ENCODE measurements around the gene FOXD4L3.
"Not testable (repeated sequence)": the region's sequence is repeated elsewhere in the genome, so short reads cannot be mapped to it uniquely, and the experiment has no call there.

Gene FOXD4L3

DNA sequence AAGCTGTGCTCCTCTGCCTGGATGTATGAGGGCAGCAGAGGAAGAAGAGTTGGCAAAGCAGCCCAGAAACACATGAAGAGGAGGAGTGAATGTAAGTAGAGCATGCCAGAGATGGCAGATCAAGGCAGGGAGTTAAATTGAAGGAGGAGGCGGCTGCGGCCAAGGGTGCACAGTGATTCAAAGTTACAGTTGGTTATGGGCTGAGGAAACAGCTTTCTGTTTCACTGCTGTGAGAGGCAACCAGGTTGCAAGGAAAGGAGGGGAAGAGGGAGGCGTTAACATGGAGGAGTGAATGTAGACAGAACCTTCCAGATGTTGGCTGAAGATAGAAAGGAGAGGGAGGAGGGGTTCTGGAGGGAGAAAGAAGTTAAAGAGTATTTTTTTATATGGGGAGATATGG is 33.3 kb downstream of the FOXD4L3 start:
- WGBS, 2 donors (ENCODE audit: extremely low coverage in 2 of 2, insufficient read length in 2 of 2, insufficient replicate concordance in 1 of 2), result no CpG with 5 or more reads among the region's 3 CpGs
- DNase-seq (ENCODE audit: low spot score); H3K4me3 ChIP-seq (ENCODE audit: low read length in 2 of 2): not testable (repeated sequence)

DNA sequence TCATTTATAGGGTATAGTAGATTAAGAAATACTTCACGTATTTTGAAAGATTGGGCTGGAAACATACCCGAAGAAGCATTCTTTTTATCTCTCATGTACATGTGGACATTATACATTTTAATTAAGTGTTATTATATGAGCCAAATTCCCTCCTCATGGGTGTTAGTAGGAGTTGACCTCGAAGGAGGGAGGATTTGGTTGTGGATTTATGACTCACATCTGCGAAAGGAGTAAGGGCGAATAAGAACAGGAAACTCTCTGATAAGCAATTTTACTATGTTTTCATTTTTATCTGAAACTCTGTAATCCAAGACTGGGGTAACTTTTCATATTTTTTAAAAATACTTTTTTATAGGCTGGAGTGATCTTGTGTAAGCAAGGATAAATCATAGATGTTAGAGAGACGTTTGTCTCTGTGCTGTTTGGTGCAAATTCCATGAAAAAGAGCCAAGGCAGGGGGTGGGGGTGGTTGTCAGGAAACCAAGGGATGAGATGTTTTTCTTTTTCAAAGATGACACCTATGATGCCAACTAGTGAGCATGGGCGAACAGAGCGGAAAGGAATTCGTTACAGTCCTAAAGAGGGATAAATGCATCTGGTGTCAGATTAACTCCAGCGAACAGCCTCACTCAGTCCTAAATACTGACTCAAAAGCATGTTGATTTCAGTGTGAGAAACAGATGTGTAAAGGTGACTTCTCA is 34.1 kb downstream of the FOXD4L3 start:
- H2BK12ac ChIP-seq (ENCODE audit: low read length); H2AK5ac ChIP-seq (ENCODE audit: low read depth, low read length); H4K91ac ChIP-seq (ENCODE audit: low read depth, low read length, poor library complexity); H2BK15ac ChIP-seq (ENCODE audit: low read length); H3K79me1 ChIP-seq (ENCODE audit: low read depth, low read length); H3K36me3 ChIP-seq (replicated peaks in 1 of 2; ENCODE audit: control insufficient read depth in 2 of 2, insufficient read depth in 2 of 2, low read length in 2 of 2); H3K4me1 ChIP-seq (ENCODE audit: control insufficient read depth in 2 of 2, insufficient read depth in 1 of 2, low read depth in 1 of 2, low read length in 2 of 2); H3K4me2 ChIP-seq (ENCODE audit: insufficient read depth, low read length, poor library complexity, severe bottlenecking); H3K9me3 ChIP-seq (replicated peaks in 1 of 2; ENCODE audit: control insufficient read depth in 2 of 2, insufficient read depth in 1 of 2, low read depth in 1 of 2, low read length in 2 of 2); H3K9ac ChIP-seq (ENCODE audit: low read depth, low read length, poor library complexity); H3K23ac ChIP-seq (ENCODE audit: low read depth, low read length, poor library complexity); H3K18ac ChIP-seq (ENCODE audit: low read length); H3K27me3 ChIP-seq (ENCODE audit: control insufficient read depth in 3 of 3, insufficient read depth in 3 of 3, low read depth in 1 of 3, low read length in 3 of 3); H2AFZ ChIP-seq (ENCODE audit: low read length); H4K8ac ChIP-seq (ENCODE audit: low read depth, low read length); H3K14ac ChIP-seq (ENCODE audit: low read length); H3K4ac ChIP-seq (ENCODE audit: low read length); H2BK120ac ChIP-seq (ENCODE audit: low read depth, low read length); H2BK5ac ChIP-seq (ENCODE audit: low read length); DNase-seq (ENCODE audit: low spot score); H3K4me3 ChIP-seq (ENCODE audit: low read length in 2 of 2); H3K27ac ChIP-seq (replicated peaks; ENCODE audit: low read length): not testable (repeated sequence)
- no CpG with 5 or more reads among the region's 10 CpGs for WGBS, 2 donors (ENCODE audit: extremely low coverage in 2 of 2, insufficient read length in 2 of 2, insufficient replicate concordance in 1 of 2)

More for the DNA sequence above, 33.3 kb downstream of the FOXD4L3 start:
- not testable (repeated sequence) for H3K36me3 ChIP-seq (replicated peaks in 1 of 2; ENCODE audit: control insufficient read depth in 2 of 2, insufficient read depth in 2 of 2, low read length in 2 of 2); H4K8ac ChIP-seq (ENCODE audit: low read depth, low read length); H3K23ac ChIP-seq (ENCODE audit: low read depth, low read length, poor library complexity); H3K9ac ChIP-seq (ENCODE audit: low read depth, low read length, poor library complexity); H2AFZ ChIP-seq (ENCODE audit: low read length); H3K9me3 ChIP-seq (replicated peaks in 1 of 2; ENCODE audit: control insufficient read depth in 2 of 2, insufficient read depth in 1 of 2, low read depth in 1 of 2, low read length in 2 of 2); H4K91ac ChIP-seq (ENCODE audit: low read depth, low read length, poor library complexity); H3K4me2 ChIP-seq (ENCODE audit: insufficient read depth, low read length, poor library complexity, severe bottlenecking); H3K79me1 ChIP-seq (ENCODE audit: low read depth, low read length); H2BK120ac ChIP-seq (ENCODE audit: low read depth, low read length); H3K14ac ChIP-seq (ENCODE audit: low read length); H2BK15ac ChIP-seq (ENCODE audit: low read length); H2AK5ac ChIP-seq (ENCODE audit: low read depth, low read length); H3K4me1 ChIP-seq (ENCODE audit: control insufficient read depth in 2 of 2, insufficient read depth in 1 of 2, low read depth in 1 of 2, low read length in 2 of 2); H3K4ac ChIP-seq (ENCODE audit: low read length); H3K27ac ChIP-seq (replicated peaks; ENCODE audit: low read length); H3K27me3 ChIP-seq (ENCODE audit: control insufficient read depth in 3 of 3, insufficient read depth in 3 of 3, low read depth in 1 of 3, low read length in 3 of 3); H3K18ac ChIP-seq (ENCODE audit: low read length); H2BK12ac ChIP-seq (ENCODE audit: low read length); H2BK5ac ChIP-seq (ENCODE audit: low read length)

DNA sequence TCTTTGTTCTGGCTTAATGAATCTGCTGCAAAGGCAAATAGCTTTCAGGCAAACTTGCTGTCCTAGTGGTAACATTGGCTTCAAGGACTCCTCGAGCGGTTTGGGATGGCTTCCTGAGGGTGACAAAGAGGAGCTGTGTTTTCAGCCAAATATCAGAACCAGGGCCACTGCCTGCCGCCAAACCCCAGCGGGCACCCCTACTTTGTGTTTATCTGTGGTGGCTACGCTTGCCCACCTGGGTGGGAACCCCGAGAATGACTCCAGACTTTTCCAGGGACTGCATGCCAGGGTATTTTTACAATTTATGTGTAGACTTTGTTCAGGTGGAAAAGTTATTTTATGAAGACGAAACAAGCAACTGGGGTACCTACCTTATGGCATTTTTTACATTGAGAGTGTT is 35.3 kb downstream of the FOXD4L3 start:
- not testable (repeated sequence) for H3K27ac ChIP-seq (replicated peaks; ENCODE audit: low read length); H3K4me2 ChIP-seq (ENCODE audit: insufficient read depth, low read length, poor library complexity, severe bottlenecking); H2AK5ac ChIP-seq (ENCODE audit: low read depth, low read length); H3K9me3 ChIP-seq (replicated peaks in 1 of 2; ENCODE audit: control insufficient read depth in 2 of 2, insufficient read depth in 1 of 2, low read depth in 1 of 2, low read length in 2 of 2); H3K14ac ChIP-seq (ENCODE audit: low read length); H2BK120ac ChIP-seq (ENCODE audit: low read depth, low read length); H3K9ac ChIP-seq (ENCODE audit: low read depth, low read length, poor library complexity); H4K8ac ChIP-seq (ENCODE audit: low read depth, low read length); H2BK5ac ChIP-seq (ENCODE audit: low read length); H3K4me1 ChIP-seq (ENCODE audit: control insufficient read depth in 2 of 2, insufficient read depth in 1 of 2, low read depth in 1 of 2, low read length in 2 of 2); H3K36me3 ChIP-seq (replicated peaks in 1 of 2; ENCODE audit: control insufficient read depth in 2 of 2, insufficient read depth in 2 of 2, low read length in 2 of 2); H3K4me3 ChIP-seq (ENCODE audit: low read length in 2 of 2); H3K18ac ChIP-seq (ENCODE audit: low read length); H3K4ac ChIP-seq (ENCODE audit: low read length); H3K79me1 ChIP-seq (ENCODE audit: low read depth, low read length); DNase-seq (ENCODE audit: low spot score); H3K23ac ChIP-seq (ENCODE audit: low read depth, low read length, poor library complexity); H2BK12ac ChIP-seq (ENCODE audit: low read length); H2BK15ac ChIP-seq (ENCODE audit: low read length); H4K91ac ChIP-seq (ENCODE audit: low read depth, low read length, poor library complexity); H2AFZ ChIP-seq (ENCODE audit: low read length); H3K27me3 ChIP-seq (ENCODE audit: control insufficient read depth in 3 of 3, insufficient read depth in 3 of 3, low read depth in 1 of 3, low read length in 3 of 3)
- no CpG with 5 or more reads among the region's 7 CpGs for WGBS, 2 donors (ENCODE audit: extremely low coverage in 2 of 2, insufficient read length in 2 of 2, insufficient replicate concordance in 1 of 2)

DNA sequence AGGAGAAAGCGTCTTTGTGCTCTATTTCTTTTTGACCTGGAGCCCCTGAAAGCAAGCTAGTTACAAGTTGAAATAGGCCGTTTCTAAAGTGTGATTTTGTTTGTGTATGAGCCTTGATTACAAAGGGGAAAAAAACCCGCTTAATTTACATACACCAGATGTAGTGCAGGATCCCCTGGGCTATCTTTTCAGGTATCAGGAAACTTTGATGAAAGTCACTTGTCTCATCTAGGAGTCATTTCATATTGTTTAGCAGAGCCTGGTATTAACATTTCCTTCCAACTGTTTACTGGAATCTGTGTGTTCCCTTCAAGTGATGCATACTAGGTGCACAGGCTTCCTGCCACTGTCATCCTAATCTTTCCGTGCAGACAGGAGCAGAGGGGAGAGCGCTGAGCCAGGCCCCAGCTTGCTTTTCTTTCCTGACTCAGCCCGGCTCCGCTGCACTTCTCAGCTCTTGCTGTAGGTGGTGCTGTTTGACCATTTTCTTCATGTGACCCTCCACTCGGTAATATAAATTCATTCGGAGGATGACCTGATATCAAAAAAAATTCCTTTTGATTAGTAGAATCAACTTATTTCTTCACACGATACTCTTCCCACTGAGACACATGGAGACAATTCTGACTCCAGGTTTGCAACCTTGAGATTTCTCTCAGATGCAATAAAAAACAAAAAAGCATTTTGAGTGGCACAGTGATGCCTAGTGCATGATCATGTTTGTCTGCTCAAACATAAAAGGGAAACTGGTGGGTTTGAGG is 39.8 kb downstream of the FOXD4L3 start:
- not testable (repeated sequence) for H3K4me3 ChIP-seq (ENCODE audit: low read length in 2 of 2); H2AFZ ChIP-seq (ENCODE audit: low read length); H2BK120ac ChIP-seq (ENCODE audit: low read depth, low read length); H3K27ac ChIP-seq (replicated peaks; ENCODE audit: low read length); DNase-seq (ENCODE audit: low spot score); H2AK5ac ChIP-seq (ENCODE audit: low read depth, low read length); H3K9ac ChIP-seq (ENCODE audit: low read depth, low read length, poor library complexity); H3K23ac ChIP-seq (ENCODE audit: low read depth, low read length, poor library complexity); H3K4me2 ChIP-seq (ENCODE audit: insufficient read depth, low read length, poor library complexity, severe bottlenecking); H2BK12ac ChIP-seq (ENCODE audit: low read length); H3K14ac ChIP-seq (ENCODE audit: low read length); H4K91ac ChIP-seq (ENCODE audit: low read depth, low read length, poor library complexity); H3K79me1 ChIP-seq (ENCODE audit: low read depth, low read length); H2BK5ac ChIP-seq (ENCODE audit: low read length); H3K9me3 ChIP-seq (replicated peaks in 1 of 2; ENCODE audit: control insufficient read depth in 2 of 2, insufficient read depth in 1 of 2, low read depth in 1 of 2, low read length in 2 of 2); H3K36me3 ChIP-seq (replicated peaks in 1 of 2; ENCODE audit: control insufficient read depth in 2 of 2, insufficient read depth in 2 of 2, low read length in 2 of 2); H3K27me3 ChIP-seq (ENCODE audit: control insufficient read depth in 3 of 3, insufficient read depth in 3 of 3, low read depth in 1 of 3, low read length in 3 of 3); H3K18ac ChIP-seq (ENCODE audit: low read length); H2BK15ac ChIP-seq (ENCODE audit: low read length); H3K4me1 ChIP-seq (ENCODE audit: control insufficient read depth in 2 of 2, insufficient read depth in 1 of 2, low read depth in 1 of 2, low read length in 2 of 2); H3K4ac ChIP-seq (ENCODE audit: low read length); H4K8ac ChIP-seq (ENCODE audit: low read depth, low read length)
- no CpG with 5 or more reads among the region's 10 CpGs for WGBS, 2 donors (ENCODE audit: extremely low coverage in 2 of 2, insufficient read length in 2 of 2, insufficient replicate concordance in 1 of 2)
